H9 (cell line): ENCODE data around the gene TOGARAM2. TPM values are rescaled to one million over a fixed set of nuclear protein-coding genes. Genes with fewer than 3 reads are reported as not detected.

Source experiments
- DNase-seq: peaks from one replicate; pipeline ENCODE4 v3.0.0-alpha.2; 2017
- H2AFZ ChIP-seq: one replicate; pipeline ENCODE4 v1.6.1; 2013; ENCODE audit warnings: mild to moderate bottlenecking, low read length, control low read depth, moderate library complexity
- H2AK5ac ChIP-seq: 2 replicates; pipeline ENCODE4 v1.6.1; 2013; ENCODE audit warnings: low read length, control low read depth, mixed read lengths; ENCODE audit not compliant: insufficient read length
- H2BK120ac ChIP-seq: one replicate; pipeline ENCODE4 v1.6.1; 2013; ENCODE audit warnings: low read depth, mild to moderate bottlenecking, low read length, control low read depth, inconsistent platforms; ENCODE audit not compliant: poor library complexity, severe bottlenecking
- H2BK12ac ChIP-seq: 2 replicates; pipeline ENCODE4 v1.6.1; 2013; ENCODE audit warnings: low read length, control low read depth, mixed read lengths, low read depth; ENCODE audit not compliant: insufficient read length
- H2BK15ac ChIP-seq: 2 replicates; pipeline ENCODE4 v1.6.1; 2013; ENCODE audit warnings: low read depth, low read length, control low read depth
- H2BK20ac ChIP-seq: one replicate; pipeline ENCODE4 v1.6.1; 2013; ENCODE audit warnings: low read depth, mild to moderate bottlenecking, low read length, control low read depth, inconsistent platforms; ENCODE audit not compliant: poor library complexity, severe bottlenecking
- H2BK5ac ChIP-seq: 2 replicates; pipeline ENCODE4 v1.6.1; 2013; ENCODE audit warnings: low read length, control low read depth, mixed read lengths; ENCODE audit not compliant: insufficient read length
- H3K14ac ChIP-seq: 2 replicates; pipeline ENCODE4 v1.6.1; 2013; ENCODE audit warnings: low read length, control low read depth; ENCODE audit not compliant: insufficient read depth
- H3K18ac ChIP-seq: 2 replicates; pipeline ENCODE4 v1.6.1; 2013; ENCODE audit warnings: low read depth, mild to moderate bottlenecking, mixed read lengths, low read length, control low read depth; ENCODE audit not compliant: insufficient read length
- H3K23ac ChIP-seq: 2 replicates; pipeline ENCODE4 v1.6.1; 2013; ENCODE audit warnings: low read length, control low read depth, mixed read lengths, low read depth; ENCODE audit not compliant: insufficient read length
- H3K23me2 ChIP-seq: 2 replicates; pipeline ENCODE4 v1.6.1; 2013; ENCODE audit warnings: low read depth, mild to moderate bottlenecking, mixed read lengths, low read length, control low read depth; ENCODE audit not compliant: insufficient read length, poor library complexity, severe bottlenecking
- H3K27ac ChIP-seq: 2 replicates; pipeline ENCODE4 v1.5.1; 2013; ENCODE audit warnings: low read length, control low read depth, mixed read lengths, low read depth; ENCODE audit not compliant: insufficient read length
- H3K27me3 ChIP-seq: 2 replicates; pipeline ENCODE4 v1.6.1; 2013; ENCODE audit warnings: low read length, control low read depth, inconsistent platforms; ENCODE audit not compliant: insufficient read depth
- H3K4ac ChIP-seq: 2 replicates; pipeline ENCODE4 v1.6.1; 2013; ENCODE audit warnings: low read depth, mild to moderate bottlenecking, control low read depth, inconsistent platforms, low read length, moderate library complexity
- H3K4me1 ChIP-seq: 2 replicates; pipeline ENCODE4 v1.6.1; 2013; ENCODE audit warnings: low read length, control low read depth, inconsistent platforms; ENCODE audit not compliant: insufficient read depth
- H3K4me2 ChIP-seq: 2 replicates; pipeline ENCODE4 v1.6.1; 2013; ENCODE audit warnings: low read length, control low read depth, mixed read lengths; ENCODE audit not compliant: insufficient read length, insufficient read depth
- H3K56ac ChIP-seq: 2 replicates; pipeline ENCODE4 v1.6.1; 2013; ENCODE audit warnings: low read depth, mild to moderate bottlenecking, mixed read lengths, low read length, control low read depth; ENCODE audit not compliant: insufficient read length
- H3K79me1 ChIP-seq: 2 replicates; pipeline ENCODE4 v1.6.1; 2013; ENCODE audit warnings: low read depth, mild to moderate bottlenecking, moderate library complexity, low read length, control low read depth, inconsistent platforms; ENCODE audit not compliant: insufficient read depth, poor library complexity, severe bottlenecking
- H3K79me2 ChIP-seq: 2 replicates; pipeline ENCODE4 v1.6.1; 2013; ENCODE audit warnings: low read length, control low read depth, inconsistent platforms; ENCODE audit not compliant: insufficient read depth
- H3K9ac ChIP-seq: 2 replicates; pipeline ENCODE4 v1.6.1; 2013; ENCODE audit warnings: low read length, control low read depth, mixed read lengths; ENCODE audit not compliant: insufficient read length; ENCODE audit errors: extremely low read depth
- H3K9me3 ChIP-seq: one replicate; pipeline ENCODE4 v1.6.1; 2013; ENCODE audit warnings: low read depth, low read length, inconsistent platforms; ENCODE audit not compliant: control insufficient read depth
- H3T11ph ChIP-seq: one replicate; pipeline ENCODE4 v1.6.1; 2013; ENCODE audit warnings: mild to moderate bottlenecking, low read length, control low read depth, inconsistent platforms
- H4K20me1 ChIP-seq: one replicate; pipeline ENCODE4 v1.6.1; 2013; ENCODE audit not compliant: control insufficient read depth, insufficient read length, insufficient read depth
- H4K5ac ChIP-seq: 2 replicates; pipeline ENCODE4 v1.6.1; 2013; ENCODE audit warnings: low read depth, mild to moderate bottlenecking, mixed read lengths, low read length, control low read depth; ENCODE audit not compliant: insufficient read length
- H4K8ac ChIP-seq: replicated peaks from 2 replicates; pipeline ENCODE4 v1.6.1; 2013; ENCODE audit warnings: low read length, control low read depth, mixed read lengths, low read depth; ENCODE audit not compliant: insufficient read length
- H4K91ac ChIP-seq: 2 replicates; pipeline ENCODE4 v1.6.1; 2013; ENCODE audit warnings: low read depth, mild to moderate bottlenecking, moderate library complexity, mixed read lengths, low read length, control low read depth; ENCODE audit not compliant: insufficient read length
- H3K27ac Mint-ChIP-seq, 3 experiments: 2 replicates in 2 of 3; 3 replicates in 1 of 3; pipeline ENCODE4 v1.8.0; 2020 to 2021; ENCODE audit warnings: mixed read lengths in 3 of 3, mild to moderate bottlenecking in 1 of 3, moderate library complexity in 1 of 3
- H3K27me3 Mint-ChIP-seq: 2 replicates; pipeline ENCODE4 v1.8.0; 2021; ENCODE audit warnings: low read depth, mild to moderate bottlenecking, moderate library complexity, mixed read lengths
- H3K36me3 Mint-ChIP-seq, 3 experiments: 2 replicates in 2 of 3; 3 replicates in 1 of 3; pipeline ENCODE4 v1.8.0; 2020 to 2021; ENCODE audit warnings: low read depth in 3 of 3, mixed read lengths in 3 of 3; ENCODE audit not compliant: insufficient read depth in 1 of 3
- H3K4me1 Mint-ChIP-seq, 2 experiments: 2 replicates each; pipeline ENCODE4 v1.8.0; 2020; ENCODE audit warnings: mixed read lengths in 2 of 2
- H3K4me3 Mint-ChIP-seq, 2 experiments: 2 replicates in 1 of 2; 3 replicates in 1 of 2; pipeline ENCODE4 v1.8.0; 2020 to 2021; ENCODE audit warnings: mild to moderate bottlenecking in 2 of 2, mixed read lengths in 2 of 2, moderate library complexity in 1 of 2
- H3K9me3 Mint-ChIP-seq, 2 experiments: 2 replicates in 1 of 2; 3 replicates in 1 of 2; pipeline ENCODE4 v1.8.0; 2020; ENCODE audit warnings: mild to moderate bottlenecking in 2 of 2, mixed read lengths in 2 of 2, moderate library complexity in 1 of 2
- WGBS: extraction: QIAGEN DNeasy Blood & Tissue Kit; methylation state at CpG from one replicate; pipeline ENCODE4 v1.1.7; 2013; ENCODE audit warnings: missing lambda C conversion rate, low lambda C conversion rate, mixed read lengths; ENCODE audit not compliant: insufficient read length; ENCODE audit errors: extremely low coverage; 5-methylcytosine and 5-hydroxymethylcytosine counted together
- total RNA-seq: library from RNA; stranded (reverse); gene quantifications from 2 replicates; pipeline ENCODE4 v1.2.1, GENCODE V29; 2021
- TF ChIP-seq, protein P1 (sequence below): fragments of 200-600 bp; sonication (generic); conservative IDR thresholded peaks from 3 replicates; pipeline ENCODE4 v1.8.0; 2021; ENCODE audit warnings: antibody characterized with exemption, mild to moderate bottlenecking

The TOGARAM2 gene
- total RNA-seq, 1 experiment from 2014 or later: 0.83 TPM

- Histone ChIP-seq H3K9ac (no peak overlapping the region), H2BK5ac (no peak overlapping the region), H3K79me2 (no peaks in the 10 kb centered on the region), H3K79me1 (no peaks in the 10 kb centered on the region), H2BK20ac (no peak overlapping the region), H4K20me1 (no peaks in the 10 kb centered on the region), H3K4ac (no peak overlapping the region), H3K9me3 (no peaks in the 10 kb centered on the region), H3K4me1 (no peaks in the 10 kb centered on the region; the same call in 1 of the 2 replicates), H3K18ac (no peak overlapping the region), H4K91ac (no peak overlapping the region), H3K23me2 (no peaks in the 10 kb centered on the region), H3K56ac (no peak overlapping the region), H3T11ph (no peak overlapping the region), H3K4me2 (no peak overlapping the region), H4K8ac (no peak overlapping the region), H2AK5ac (no peak overlapping the region), H4K5ac (no peak overlapping the region), H3K23ac (no peak overlapping the region), H2BK12ac (no peak overlapping the region), H2BK120ac (no peak overlapping the region), H3K14ac (no peak overlapping the region; the same call in 1 of the 2 replicates), H3K27ac (no peak overlapping the region), H2BK15ac (no peak overlapping the region), H2AFZ (no peak overlapping the region), H3K27me3 (no peaks in the 10 kb centered on the region)
- DNase-seq: no peak
- H3K27ac Mint-ChIP-seq: peak overlapping the region in 1 of 3 experiments; percentile 38; a peak in 1 of 7 replicates
- no peak overlapping the region for H3K4me3 Mint-ChIP-seq
- H3K9me3 Mint-ChIP-seq: no peaks in the 10 kb centered on the region; a peak in 2 of 5 replicates
- TF ChIP-seq, protein P1, sequence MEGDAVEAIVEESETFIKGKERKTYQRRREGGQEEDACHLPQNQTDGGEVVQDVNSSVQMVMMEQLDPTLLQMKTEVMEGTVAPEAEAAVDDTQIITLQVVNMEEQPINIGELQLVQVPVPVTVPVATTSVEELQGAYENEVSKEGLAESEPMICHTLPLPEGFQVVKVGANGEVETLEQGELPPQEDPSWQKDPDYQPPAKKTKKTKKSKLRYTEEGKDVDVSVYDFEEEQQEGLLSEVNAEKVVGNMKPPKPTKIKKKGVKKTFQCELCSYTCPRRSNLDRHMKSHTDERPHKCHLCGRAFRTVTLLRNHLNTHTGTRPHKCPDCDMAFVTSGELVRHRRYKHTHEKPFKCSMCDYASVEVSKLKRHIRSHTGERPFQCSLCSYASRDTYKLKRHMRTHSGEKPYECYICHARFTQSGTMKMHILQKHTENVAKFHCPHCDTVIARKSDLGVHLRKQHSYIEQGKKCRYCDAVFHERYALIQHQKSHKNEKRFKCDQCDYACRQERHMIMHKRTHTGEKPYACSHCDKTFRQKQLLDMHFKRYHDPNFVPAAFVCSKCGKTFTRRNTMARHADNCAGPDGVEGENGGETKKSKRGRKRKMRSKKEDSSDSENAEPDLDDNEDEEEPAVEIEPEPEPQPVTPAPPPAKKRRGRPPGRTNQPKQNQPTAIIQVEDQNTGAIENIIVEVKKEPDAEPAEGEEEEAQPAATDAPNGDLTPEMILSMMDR: no peak
- WGBS: no CpG with 5 or more reads among the region's 17 CpGs
- H3K27me3 Mint-ChIP-seq: no peaks in the 10 kb centered on the region; the same call in 1 of the 2 replicates
- H3K36me3 Mint-ChIP-seq: no peaks in the 10 kb centered on the region; a peak in 3 of 7 replicates
- peaks cover 9 to 17% of the 10 kb centered on the region in 2 experiments for H3K4me1 Mint-ChIP-seq
Observed at GRCh38 chr2:29035016-29035745, 54.1 kb downstream of the TOGARAM2 start.
